GM18498 (cell line): ENCODE results near the gene EHHADH.
"Not testable (repeated sequence)": the region's sequence is repeated elsewhere in the genome, so short reads cannot be mapped to it uniquely, and the experiment has no call there.

Experiments
- ATAC-seq: cut with Tn5 transposase; IDR thresholded peaks from one replicate; pipeline ENCODE4 v1.9.1; 2021; ENCODE audit warnings: mild to moderate bottlenecking, moderate library complexity; ENCODE audit not compliant: unreplicated experiment

Gene EHHADH

GRCh38 chr3:185253133-185253532 lies 716 bp downstream of the EHHADH start:
- not testable (repeated sequence) for ATAC-seq

DNA sequence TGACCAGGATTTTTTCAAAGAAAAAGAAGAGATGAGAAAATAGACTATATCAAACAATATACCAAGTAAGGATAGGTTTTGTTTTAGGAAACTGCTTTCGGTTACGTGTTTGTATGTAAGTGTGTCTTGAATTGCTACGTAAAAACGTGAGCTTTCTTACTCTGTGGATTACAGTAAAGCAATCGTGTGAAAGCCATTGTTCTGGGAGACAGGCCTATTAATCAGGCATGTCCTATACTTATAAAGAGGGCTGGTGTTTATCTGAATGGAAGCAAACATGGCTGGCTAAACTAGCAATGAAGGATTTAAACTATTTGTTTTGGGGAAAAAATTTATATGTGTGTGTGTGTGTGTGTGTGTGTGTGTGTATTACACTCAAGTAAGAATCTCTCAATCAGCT lies 2.6 kb downstream of the EHHADH start:
- no peak for ATAC-seq

- no peak for ATAC-seq
Measured at GRCh38 chr3:185250653-185251052, 3.2 kb downstream of the EHHADH start.

DNA sequence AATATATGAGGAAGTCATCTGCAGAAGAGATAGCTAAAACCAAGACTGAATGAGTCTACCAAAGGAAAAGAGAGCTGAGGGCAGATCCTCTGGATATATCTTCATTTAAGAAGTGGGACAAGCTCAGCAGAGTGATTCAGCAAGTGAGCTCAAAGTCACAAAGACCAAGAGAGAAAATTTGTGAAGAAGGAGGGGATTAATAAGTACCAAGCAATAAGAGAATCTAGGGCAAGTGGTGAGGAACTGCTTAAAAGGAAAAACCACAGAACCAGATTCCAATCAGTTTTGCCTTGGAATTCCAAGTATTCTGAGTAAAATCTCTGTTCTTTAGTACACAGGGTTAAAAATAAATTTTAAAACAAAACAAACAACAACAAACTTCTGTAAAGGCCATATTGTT lies 3.6 kb downstream of the EHHADH start:
- ATAC-seq = no peak

DNA sequence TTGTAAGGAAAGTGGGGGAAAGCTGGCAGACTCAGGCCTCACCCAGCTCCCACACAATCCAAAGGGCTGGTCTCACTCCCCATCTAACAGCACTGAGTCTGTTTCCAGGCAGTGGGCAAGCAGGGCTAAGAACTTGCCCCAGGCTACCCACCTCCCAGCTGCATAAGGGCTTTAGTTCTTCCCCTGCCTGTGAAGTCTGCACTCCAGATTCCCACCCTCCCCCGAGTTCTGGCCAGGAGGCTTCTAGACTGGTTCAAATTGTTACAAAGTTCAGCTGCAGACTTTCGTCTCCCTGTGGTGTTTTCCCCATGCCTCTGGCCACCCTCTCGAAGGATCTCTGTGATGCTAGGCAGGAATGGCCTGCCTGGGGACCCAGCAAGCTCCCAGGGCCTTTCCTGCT lies 11.2 kb downstream of the EHHADH start:
- ATAC-seq = no peak

- ATAC-seq = no peak
Measured at GRCh38 chr3:185236969-185237368, 16.9 kb downstream of the EHHADH start.

GRCh38 chr3:185233328-185233727 lies 20.5 kb downstream of the EHHADH start:
- ATAC-seq = no peak

DNA sequence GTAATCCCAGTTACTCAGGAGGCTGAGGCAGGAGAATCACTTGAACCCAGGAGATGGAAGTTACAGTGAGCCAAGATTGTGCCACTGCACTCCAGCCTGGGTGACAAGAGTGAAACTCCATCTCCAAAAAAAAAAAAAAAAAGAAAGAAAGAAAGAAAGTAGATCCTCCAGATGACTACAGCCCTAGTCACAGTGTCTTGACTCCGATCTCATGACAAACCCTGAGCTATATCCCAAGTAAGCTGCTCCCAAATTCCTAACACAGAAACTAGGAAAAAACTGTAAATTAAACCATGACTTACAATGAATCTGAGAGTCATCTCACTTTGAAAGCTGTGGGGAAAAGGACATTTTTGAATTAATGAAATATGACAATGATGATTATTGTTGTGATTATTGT lies 27.3 kb downstream of the EHHADH start:
- not testable (repeated sequence) for ATAC-seq

DNA sequence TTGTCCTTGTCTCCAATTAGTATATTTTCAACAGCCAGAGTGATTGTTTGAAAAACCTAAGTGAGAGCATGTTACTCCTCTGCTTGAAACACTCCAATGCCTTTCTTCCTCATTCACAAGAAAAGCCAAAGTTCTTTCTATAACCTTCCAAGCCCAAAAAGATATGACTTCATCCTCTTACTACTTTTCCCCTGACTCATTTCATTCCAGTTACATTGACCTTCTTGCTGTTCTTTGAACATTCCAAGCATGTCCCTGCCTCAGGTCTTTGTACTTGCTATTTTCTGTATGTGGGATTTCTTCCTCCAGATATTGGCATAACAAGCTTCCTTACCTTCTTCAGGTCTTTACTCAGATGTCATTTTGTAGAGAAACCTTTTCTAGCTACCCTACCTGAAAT lies 28.3 kb downstream of the EHHADH start:
- no peak for ATAC-seq

GRCh38 chr3:185225080-185225479 lies 28.8 kb downstream of the EHHADH start:
- no peak for ATAC-seq

DNA sequence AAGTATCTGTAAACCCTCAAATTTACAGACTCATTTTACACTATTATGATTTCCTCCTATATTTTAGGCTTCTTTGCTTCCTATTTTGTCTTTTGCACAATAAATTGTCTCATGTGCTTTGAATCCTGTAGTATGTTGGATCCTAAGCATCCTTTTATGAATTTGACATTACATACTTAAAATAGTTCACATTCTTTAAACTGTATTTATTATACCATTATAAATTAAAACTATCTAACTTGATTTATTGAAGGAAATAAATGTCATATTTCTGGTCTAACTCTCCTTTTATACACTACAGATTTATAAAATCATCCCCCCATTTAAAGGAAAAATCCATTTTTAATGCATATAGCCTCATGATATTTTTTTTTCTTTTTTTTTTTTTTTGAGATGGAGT lies 32.6 kb downstream of the EHHADH start:
- no peak for ATAC-seq

DNA sequence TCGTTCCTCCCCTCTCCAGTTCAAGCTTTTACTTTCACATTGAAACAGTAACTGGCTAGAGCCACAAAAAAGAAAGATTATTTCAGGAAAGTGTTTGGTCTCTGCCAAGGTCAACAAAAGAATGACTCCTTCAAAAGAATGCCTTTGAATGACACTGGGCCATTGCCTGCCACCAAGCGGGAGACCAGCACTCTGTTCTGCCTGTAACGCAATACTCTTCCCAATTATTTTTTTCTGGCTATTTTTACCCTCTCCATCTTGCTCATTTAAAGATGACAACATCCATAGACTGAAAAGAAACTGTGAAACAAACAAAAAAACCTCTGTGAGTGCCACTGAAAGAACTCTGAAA lies 37.3 kb downstream of the EHHADH start:
- ATAC-seq = no peak

- ATAC-seq = no peak
Measured at GRCh38 chr3:185215873-185216606, 37.8 kb downstream of the EHHADH start.

DNA sequence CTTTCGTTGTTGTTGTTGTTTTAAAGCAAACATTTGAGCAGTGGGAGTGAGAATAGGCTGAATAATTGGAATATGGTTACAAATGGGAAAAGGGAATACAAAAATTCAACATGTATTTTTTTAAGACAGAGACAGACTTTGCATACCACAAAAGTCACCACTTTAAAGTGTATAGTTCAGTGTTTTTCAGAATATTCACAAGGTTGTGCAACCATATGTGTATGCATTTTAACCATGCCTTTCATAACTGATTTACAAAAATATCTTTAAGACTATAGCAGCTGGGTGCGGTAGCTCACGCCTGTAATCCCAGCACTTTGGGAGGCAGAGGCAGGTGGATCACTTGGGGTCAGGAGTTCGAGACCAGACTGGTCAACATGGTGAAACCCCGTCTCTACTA lies 41.3 kb downstream of the EHHADH start:
- no peak for ATAC-seq

DNA sequence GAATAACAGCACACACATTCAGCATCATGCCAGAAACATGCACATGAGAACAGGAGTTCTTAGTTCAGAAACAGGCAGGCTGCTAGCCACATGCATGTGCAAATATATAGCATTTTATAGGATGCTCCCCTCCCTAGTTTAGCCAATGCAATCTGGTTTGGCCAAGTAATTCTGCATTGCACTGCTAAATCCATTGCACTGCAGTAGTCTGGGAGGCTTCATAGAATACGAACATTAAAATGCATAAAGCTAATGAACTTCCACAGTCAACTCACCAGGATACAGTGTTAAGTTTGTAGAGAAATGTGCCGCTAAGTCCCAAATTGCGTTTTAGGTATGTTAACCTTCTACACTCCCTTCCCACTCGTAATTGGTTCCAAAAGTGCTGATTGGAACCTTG lies 41.8 kb downstream of the EHHADH start:
- ATAC-seq = no peak

- ATAC-seq = no peak
Measured at GRCh38 chr3:185210621-185211142, 43.2 kb downstream of the EHHADH start.

DNA sequence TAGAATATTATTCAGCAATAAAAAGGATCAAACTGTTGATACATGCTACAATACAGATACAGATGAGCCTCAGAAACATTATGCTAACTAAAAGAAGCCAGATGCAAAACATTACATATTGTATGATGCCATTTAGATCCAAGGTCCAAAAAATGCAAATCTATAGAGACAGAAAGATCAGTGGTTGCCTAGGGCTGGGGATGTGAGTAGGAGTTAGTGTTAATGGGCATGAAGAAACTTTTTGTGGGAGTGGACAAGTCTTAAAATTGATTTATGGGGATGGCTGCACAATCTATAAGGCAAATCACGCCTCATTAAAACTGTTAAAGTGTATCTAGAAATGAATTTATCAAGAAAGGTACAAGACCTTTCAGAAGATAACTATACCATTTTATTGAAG lies 45.0 kb downstream of the EHHADH start:
- no peak for ATAC-seq

DNA sequence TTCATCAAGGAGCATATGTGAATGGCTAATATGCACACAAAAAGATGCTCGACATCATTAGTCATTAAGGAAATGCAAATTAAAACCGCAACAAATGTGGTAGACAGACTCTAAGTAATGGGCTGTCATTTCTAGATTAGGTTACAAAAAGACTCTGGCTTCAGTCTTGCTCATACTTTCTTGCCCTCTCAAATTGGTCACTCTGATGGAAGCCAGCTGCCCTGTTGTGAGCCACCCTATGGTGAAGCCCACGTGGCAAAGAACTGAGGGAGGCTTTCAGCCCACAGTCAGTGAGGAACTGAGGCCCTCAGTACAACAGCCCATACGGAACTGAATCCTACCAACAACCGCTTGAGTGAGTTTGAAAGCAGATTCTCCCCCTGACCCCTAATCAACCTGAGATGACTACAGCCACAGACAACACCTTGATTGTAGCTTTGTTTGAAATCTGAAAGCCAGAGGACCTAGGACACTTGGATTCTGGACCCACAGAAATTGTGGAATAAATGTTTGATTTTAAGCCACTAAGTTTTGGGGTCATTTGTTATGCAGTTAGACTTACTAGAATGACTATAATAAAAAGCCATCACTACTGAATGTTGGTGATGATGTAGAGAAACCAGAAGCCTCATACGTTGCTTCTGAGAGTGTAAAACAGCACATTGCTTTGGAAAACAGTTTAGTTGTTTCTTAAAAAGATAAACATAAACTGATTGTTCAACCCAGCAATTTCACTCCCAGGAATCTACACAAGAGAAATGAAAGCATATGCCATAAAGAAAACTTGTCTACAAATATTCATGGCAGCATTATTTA lies 45.7 kb downstream of the EHHADH start:
- ATAC-seq = peak; percentile 98

DNA sequence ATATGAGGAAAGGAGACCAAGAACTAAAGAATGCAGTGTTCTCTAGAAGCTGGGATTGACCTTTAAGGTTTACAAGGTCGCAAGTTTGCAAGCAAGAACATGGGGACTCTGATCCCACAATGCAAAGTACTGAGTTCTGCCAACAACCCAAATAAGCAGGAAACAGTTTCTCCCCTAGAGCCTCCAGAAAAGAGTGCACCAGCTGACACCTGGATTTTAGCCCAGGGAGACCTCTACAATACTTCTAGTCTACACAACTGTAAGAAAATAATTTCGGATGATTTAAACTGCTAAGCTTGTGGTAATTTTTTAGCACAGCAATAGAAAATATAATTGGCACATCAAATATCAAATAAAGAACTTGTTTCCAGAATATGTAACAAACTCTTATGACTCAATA lies 46.4 kb downstream of the EHHADH start:
- ATAC-seq = no peak

DNA sequence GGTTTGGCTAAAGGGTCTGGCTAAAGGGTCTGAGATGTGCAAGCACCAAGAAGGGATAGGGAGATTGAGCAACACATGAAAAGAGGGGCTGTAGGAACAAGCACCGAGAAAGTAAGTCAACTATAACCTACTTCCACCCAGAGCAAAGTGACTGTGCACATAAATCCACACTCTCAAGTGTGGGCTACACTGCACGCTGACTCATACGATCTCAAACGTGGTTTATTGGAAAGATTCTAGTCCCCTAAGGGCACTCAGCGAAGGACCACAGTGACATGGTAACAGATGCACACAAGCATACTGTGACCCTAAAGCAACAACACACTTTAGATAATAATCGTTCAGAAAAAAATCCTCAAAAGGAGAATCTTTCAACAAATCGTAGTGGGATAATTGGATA lies 48.0 kb downstream of the EHHADH start:
- no peak for ATAC-seq

DNA sequence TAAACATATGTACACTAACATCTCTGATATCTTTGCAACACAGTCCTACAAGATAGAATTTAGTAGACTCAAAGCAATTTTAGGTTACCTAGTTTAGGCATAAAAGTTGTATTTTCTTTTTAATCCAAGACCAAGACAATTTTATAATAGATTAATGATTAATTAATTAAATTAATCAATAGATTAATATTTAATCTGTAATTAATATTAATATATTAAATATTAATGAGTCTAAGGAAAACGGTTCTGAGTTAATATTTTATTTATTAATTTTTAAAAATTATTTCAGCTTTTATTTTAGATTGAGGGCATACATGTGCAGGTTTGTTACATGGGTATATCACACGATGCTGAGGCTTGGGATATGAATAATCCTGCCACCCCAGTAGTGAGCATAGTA lies 49.0 kb downstream of the EHHADH start:
- no peak for ATAC-seq

DNA sequence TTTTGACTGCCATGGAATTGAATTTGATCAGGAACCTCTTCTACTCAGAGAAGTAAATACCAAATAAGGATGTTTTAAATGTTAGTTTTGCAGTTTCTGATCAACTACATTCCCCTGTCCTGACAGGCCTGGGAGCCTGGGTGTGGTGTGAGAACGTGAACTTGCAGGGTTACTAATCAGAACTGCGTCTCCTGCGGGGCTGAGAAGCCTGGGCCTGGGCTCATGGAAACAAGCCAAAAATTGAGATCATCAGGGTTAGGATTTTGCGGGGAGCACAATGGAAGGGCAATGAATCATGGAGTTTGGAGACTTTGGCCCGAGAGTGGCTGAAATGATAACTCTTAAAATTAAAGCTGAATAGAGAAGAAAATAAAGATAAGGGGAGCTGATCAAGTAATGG lies 53.2 kb downstream of the EHHADH start:
- no peak for ATAC-seq
